HG03025 (cell line): ENCODE data around the gene PRTN3.

Source experiments
- ATAC-seq: cut with Tn5 transposase; IDR thresholded peaks from one replicate; pipeline ENCODE4 v1.9.1; 2021; ENCODE audit warnings: mild to moderate bottlenecking, moderate library complexity; ENCODE audit not compliant: unreplicated experiment, low FRiP score

PRTN3 gene

DNA sequence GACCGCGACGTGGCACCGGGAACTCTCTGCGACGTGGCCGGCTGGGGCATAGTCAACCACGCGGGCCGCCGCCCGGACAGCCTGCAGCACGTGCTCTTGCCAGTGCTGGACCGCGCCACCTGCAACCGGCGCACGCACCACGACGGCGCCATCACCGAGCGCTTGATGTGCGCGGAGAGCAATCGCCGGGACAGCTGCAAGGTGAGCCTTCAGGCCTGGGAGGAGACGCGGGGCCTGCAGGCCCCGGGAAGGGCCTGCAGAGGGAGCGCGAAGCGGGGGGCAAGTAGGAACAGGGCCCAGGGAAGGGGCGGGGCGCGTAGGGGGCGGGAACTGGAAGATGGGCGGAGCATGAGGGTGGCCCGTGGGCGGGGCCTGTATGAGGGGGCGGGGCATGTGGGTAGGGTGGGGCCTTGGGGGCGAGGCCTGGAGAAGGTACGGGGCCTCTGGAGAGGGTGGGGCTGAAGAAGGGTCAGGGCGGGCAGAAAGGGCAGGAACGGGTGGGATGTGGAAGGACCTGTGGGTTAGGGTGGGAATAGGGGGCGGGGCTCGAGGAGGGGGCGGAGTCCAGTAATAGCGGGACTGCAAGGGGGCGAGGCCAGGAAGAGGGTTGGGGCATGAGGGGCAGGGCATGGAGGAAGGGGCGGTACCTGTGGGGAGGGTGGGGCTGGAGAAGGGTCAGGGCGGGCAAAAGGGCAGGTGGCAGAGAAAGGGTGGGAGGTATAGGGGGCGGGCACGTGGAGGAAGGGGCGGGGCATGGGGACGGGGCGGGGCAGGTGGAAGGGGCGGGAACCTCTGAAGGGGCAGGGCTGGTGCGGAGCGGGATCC lies 21.2 kb downstream of the PRTN3 start:
- ATAC-seq: no peak

DNA sequence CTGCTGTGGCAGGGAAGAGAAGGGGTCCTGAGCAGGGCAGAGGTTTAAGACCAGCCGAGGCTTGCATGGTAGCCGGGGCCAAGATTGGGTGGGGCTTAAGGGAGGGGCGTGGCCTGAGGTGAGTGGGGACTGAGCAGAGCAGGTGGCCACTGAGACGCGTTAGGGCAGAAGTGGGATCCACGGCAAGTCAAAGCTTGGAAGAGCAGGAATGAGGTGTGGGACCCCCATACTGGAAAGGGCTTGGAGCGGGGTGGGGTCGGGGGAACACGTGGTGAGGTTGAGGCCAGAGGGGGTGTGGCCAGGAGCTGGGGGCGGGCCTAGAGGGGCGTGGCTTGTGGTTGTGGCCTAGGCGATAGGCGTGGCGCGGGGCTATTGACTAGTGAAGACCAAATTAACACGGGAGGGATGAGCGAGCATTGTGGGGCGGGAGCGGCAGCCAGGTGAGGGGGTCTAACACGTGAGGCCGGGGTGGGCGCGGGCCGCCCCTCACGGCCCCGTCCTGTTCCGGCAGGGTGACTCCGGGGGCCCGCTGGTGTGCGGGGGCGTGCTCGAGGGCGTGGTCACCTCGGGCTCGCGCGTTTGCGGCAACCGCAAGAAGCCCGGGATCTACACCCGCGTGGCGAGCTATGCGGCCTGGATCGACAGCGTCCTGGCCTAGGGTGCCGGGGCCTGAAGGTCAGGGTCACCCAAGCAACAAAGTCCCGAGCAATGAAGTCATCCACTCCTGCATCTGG lies 21.9 kb downstream of the PRTN3 start:
- no peak for ATAC-seq

DNA sequence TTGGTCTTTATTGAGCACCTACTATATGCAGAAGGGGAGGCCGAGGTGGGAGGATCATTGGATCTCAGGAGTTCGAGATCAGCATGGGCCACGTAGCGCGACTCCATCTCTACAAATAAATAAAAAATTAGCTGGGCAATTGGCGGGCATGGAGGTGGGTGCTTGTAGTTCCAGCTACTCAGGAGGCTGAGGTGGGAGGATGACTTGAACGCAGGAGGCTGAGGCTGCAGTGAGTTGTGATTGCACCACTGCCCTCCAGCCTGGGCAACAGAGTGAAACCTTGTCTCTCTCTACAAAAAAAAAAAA lies 22.5 kb downstream of the PRTN3 start:
- no peak for ATAC-seq

DNA sequence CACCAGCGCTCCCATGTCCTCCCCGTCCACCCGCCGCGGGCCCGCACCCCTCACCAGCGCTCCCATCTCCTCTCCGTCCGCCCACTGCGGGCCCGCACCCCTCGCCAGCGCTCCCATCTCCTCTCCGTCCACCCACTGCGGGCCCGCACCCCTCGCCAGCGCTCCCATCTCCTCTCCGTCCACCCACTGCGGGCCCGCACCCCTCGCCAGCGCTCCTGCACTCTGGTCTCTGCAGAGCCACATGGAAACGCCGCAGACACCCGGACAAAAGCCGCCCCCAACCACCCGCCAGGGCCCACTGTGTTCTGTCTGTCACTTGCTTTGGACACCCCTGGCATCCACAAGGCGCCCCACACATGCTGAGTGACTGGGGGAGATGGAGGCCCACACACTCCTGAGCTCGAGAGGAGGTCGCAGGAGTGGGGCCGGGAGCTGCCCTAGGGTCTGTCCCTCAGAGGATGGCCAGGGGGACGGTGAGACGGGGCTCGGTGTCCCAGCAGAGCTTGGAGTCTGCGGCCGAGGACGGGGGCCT lies 26.0 kb downstream of the PRTN3 start:
- no peak for ATAC-seq

DNA sequence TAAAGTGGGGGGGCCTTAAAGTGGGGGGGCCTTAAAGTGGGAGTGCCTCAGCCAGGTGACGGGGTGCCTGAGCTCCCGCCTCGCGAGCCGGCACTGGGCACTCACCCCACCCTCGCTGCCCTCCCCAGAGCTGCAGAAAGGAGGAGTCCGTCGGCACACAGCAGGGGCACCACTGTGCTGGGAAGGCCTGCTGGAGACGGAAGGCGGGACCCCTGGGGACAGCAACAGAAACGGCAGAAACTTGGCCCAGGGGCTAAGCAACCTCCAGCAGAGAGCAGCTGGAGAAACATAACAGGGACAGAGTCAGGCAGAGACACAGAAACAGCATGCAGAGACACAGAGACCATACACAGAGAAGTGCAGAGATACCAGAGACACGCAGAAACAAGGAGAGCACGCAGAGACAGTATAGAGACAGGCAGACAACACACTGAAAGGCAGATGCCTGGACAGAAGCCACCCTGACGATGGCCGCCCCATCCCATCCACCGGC lies 26.5 kb downstream of the PRTN3 start:
- no peak for ATAC-seq

DNA sequence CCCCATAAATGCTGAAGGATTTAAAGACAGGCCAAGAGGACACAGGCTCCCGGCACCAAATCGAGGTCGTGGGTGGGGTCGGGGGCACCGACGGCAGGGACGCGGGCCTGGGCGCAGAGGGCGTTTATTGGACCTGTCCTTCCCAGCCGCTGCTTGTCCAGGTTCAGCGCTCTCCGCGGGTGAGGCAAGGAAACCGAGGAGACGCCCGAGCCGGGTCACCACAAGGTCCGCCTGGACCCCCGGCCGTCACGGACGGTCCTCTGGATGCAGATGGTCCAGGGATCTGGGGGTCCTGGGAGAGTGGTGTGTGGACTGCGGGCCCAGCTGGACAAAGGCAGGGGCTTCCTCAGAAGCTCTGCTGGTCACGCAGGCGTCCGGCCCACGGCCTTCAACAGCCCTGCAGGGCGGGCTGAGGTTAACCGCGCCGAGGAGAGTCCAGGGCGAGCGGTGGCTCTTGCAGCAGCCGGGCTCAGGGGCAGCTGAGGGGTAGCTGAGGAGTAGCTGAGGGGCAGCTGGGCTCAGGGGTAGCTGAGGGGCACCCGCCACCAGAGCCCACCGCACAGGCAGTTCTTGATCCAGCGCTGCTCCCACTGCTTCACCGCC lies 27.2 kb downstream of the PRTN3 start:
- ATAC-seq: no peak

DNA sequence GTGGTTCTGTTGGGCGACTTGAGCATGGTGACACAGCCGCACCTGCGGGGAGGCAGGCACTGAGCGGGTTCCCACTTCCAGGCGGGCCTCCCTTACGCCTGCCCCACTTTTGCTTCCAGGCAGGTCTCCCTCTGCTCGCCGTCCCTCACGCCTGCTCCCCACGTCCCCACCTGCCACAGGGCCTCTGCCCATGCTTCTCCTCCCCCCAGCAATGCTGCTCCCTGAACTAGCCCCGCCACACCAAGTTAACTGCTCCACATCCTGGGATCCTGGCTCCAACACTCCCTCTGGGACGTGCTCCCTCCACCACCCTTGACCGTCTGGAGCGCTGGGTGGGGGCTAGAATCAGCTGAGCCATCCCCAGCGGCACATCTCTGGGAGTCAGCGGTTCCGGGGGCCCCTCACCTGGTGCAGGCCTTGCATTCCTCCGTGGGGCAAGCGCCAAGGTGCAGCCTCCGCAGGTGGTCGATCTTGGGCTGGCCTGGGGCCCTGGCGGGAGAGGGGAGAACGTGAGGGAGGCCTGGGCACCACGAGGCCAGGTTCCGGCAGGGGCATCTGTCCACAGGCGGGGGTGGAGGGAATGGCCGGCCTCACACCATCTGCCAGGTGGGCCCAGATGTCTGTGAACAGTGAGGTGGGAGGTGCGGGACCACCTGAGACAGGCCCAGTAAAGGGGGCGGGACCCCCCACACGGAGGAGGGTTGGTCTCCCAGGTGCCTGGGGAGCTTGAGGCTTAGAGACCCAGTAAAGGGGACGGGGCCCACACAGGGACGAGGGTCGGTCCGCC lies 27.9 kb downstream of the PRTN3 start:
- no peak for ATAC-seq

DNA sequence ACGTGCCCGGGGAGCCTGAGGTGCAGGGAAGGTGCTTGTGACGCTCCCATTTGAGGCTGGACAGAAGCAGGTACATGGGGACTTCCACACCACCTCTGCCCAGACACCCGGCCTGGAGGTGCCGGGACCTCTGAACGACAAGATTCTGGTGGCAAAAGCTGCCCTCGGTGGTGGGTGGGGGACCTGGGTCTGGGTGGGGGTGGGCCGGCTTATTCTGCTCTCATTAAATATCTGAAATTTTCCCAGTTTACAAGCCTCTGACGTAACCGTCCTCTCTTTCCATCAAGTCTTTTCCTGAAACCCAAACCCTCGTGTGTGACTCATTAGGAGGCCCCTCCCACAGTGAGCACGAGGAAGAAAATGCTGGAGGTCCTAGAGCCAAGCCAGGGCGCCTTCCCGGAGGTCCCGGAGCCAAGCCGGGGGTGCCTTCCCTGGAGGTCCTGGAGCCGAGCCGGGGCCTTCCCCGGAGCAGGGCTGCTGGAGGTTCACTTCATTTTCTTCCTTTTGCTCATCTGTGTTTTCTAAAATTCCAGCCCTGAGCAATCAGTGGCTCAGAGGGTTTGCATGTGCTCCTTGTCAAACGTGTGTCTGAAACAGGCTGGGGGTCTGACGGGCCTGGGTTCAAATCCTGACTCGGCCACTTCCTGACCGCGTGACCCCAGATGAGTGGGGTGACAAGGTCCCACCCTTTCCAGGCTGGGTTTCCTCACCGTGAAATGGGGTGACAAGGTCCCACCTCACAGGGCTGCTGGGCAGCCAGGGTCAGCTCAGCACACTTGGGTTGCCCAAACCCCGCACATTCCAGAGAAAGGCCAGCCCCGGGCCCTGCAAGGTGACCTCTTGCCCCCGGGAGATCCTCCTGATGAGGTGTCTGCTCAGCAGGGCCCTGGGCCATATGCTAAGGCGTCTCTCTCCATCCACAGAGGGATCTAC lies 28.7 kb downstream of the PRTN3 start:
- no peak for ATAC-seq

DNA sequence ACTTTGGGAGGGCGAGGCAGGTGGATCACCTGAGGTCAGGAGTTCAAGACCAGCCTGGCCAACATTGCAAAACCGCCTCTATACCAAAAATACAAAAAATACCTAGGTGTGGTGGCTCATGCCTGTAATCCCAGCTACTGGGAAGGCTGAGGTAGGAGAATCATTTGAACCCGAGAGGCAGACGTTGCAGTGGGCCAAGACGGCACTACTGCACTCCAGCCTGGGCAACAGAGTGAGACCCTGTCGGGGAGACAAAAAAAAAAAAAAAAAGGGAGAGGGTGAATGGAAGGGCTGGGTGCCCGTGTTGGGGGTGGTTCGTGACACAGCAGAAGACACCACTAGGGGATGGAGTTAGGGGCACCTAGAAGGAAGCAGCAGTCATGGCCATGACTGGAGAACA lies 29.5 kb downstream of the PRTN3 start:
- ATAC-seq: no peak

DNA sequence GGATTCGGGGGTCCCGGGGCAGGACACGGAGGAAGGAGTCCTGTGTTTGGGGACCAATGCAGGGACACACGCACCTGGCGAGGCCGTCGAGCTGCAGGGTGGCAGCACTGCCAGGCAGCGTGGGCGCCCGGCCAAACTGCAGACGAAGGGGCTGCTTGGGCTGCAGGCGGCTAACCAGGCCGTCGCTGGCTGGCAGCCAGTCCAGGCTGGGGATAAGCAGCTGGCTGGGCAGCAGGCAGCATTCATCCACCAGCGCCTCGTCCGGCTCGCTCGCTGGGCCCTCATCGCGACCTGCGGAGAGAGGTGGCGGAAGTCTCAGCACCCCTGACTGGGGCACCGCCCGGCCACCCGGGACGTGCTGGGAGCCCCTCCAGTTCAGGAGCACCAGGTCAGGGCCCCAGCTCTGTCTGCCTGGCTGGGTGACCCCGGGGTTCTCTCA lies 30.2 kb downstream of the PRTN3 start:
- ATAC-seq: no peak

DNA sequence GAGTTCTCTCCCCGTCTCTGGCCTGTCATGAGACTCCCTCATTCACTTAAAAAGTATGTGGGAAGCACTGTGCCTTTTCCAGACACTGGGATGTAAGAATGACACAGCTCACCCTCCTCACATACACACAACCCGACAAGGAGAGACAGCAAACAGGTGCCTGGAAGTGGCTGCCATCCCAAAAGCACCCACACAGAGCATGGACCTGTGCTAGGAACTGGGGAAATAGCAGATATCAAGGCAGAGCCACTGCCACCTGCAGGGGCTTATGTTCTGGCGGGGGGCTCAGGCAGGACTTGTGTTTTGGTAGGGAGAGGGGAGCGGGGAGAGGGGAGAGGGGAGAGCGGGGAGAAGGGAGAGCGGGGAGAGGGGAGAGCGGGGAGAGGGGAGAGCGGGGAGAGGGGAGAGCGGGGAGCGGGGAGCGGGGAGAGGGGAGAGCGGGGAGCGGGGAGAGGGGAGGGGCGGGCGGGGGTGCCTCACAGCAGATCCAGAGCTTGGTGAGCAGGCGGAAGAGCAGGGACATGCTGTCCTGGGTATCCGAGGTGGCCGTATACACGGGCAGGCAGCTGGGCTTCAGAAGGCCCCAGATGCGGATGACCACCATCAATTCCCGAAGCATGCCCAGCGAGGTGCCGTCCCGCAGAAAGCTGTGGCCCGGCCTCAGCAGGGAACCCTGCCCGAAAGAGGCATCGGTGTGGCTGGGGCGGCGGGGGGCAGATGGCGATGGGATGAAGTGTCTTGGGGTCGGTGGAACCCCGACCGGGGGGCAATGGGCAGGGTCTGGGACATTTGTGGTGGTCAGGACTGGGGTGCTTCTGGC lies 30.9 kb downstream of the PRTN3 start:
- no peak for ATAC-seq

DNA sequence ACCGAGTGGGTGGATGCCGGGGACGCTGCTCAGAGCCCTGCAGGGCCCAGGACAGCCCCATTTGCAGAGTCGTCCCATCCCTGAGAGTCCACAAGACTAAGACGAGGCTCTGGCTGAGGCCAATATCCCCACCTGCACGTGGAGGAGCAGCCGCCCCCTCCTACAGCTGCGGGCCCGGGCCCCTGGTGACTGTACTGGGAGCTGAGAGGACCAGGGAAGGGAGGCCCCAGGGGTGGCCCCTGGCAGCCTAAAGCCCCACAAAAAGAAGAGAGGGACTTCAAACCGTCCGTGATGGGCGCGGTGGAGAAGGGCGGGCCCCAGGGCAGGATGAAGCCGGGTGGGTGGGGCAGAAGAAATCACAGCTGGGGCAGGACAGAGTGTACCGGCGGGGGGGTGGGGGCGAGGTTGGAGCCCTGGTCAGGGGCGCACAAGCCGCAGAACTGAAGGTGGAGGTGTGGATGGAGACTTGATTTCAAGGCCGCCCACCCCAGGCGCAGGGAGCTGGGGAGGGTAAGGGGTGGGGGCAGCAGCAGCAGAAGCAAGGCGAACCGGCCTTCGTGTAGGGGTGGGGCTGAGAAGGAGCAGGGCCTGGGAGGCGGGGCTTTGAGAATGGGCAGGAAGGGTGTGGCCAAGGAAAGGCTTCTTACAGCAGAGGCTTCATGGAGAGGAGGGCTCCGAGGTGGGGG lies 31.6 kb downstream of the PRTN3 start:
- no peak for ATAC-seq

DNA sequence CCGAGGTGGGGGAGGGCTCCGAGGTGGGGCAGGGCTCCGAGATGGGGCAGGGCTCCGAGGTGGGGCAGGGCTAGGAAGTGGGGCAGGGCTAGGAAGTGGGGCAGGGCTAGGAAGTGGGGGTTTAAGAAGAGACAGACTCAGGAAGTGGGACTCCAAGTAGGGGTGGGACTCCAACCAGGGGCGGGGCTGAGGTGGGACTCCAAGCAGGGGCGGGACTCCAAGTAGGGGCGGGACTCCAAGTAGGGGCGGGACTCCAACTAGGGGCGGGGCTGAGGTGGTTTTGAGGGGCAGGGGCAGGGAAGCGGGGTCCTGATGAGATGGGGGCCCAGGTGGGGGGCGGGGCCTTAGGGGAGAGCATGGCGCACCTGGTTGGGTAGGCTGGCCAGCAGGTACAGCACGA lies 32.3 kb downstream of the PRTN3 start:
- ATAC-seq: no peak

DNA sequence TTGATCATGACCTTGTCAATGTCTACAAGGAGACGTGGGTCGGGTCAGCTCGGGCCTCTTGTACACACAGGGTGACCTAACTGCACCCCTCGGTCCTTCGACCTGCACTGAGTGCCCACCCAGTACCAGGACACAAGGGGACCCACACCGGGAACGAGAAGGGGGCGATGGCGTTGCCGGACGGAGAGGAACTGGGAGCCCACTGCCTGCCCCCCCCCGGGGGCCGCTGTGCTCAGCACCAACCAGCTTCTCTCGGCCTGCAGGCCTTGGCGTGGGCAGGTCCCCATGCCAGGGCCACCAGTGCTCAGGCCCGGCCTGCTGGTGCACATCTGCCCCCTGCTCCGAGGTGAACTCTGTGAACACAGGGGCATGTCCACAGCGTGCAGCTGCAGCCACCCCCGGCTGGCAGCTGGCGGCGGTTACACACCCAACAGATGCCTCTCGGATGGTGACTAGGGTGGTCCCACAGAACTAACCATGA lies 32.8 kb downstream of the PRTN3 start:
- ATAC-seq: no peak

DNA sequence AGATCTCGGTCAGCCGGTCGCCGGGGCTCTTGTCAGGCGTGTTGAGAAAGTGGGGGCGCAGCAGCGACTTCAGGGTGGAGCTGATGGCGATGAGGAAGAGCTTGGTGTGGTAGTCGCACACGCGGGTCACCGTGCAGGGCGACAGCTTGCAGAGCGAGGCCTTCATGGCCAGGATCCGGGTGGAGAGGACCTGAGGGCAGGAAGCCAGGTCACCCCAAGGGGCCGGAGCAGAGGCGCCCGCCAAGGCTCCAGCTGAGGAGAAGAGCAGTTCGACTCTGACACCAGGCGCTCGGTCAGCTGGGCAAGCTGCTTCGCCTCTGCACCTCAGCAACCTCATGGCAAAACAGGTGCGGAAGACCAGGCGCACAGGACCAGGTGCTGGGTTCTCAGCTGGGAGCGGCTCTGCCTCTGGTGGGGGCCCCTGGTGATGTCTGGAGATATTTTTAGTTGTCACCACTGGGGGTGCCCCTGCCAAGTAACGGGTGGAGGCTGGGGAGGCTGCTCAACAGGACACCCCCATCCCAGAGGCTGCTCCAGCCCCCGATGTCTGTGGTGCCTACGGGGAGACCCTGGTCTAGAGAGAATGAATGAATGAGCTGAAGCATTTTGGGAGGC lies 34.6 kb downstream of the PRTN3 start:
- ATAC-seq: no peak

DNA sequence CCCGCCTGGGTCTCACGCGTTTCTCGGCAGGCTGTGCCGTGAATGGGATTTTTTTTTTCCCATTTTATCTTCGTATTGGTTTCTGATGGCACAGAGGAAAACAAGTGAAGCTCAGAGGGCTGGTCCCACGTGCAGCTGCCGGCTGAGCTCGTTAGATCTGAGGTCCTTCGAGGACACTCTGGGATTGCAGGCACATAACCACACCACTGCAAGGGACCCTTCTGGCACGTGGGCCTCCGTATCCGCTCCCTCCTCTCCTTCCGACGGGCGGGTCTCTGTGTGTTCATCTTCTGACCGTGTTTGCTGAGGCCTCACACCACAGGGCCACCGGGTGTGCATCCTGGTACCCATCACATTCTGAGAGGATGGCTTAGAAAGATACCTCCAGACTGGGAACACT lies 35.3 kb downstream of the PRTN3 start:
- ATAC-seq: no peak

DNA sequence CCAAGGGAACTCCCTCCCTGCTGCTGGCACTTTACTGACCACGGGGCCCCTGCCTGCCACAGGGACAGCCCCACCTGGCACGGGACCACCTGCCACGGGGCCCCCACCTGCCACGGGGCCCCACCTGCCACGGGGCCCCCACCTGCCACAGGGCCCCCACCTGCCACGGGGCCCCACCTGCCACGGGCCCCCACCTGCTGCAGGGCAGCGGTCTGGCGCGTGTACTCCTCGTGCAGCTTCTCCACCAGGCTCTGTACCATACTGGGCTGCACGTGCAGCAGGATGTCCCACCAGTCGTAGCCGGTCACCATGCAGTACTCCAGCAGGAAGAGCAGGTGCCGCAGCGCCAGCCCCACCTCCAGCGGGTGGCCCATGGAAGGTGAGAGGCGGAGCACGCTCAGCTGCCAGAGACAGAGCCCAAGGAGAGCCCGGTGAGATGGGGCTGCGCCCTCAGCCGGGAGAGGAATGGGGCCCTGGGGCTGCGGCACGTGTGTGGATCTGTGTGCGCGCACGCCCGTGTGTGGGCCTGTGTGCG lies 36.0 kb downstream of the PRTN3 start:
- ATAC-seq: no peak
